Endothelial cell of umbilical vein (primary cell): ENCODE measurements around the gene ETAA1. TPM values are rescaled to one million over a fixed set of nuclear protein-coding genes. Genes with fewer than 3 reads are reported as not detected.

Source experiments
- BruUV-seq: library from RNA; stranded (reverse); fragments of 400-500 nt; replicated peaks from 2 replicates; lab custom pipeline; 2021; lab: Mats Ljungman, UMichigan
- CTCF ChIA-PET: fragments of 300-600, 350-600 bp; sonication (Branson Sonifier 250); formaldehyde crosslinking; loops from one replicate; lab custom pipeline; 2021; ENCODE audit warnings: antibody characterized with exemption, inconsistent platforms; lab: Charles Lee
- POLR2A ChIA-PET: fragments of 300-600, 350-600 bp; sonication (Branson Sonifier 250); formaldehyde crosslinking; loops from one replicate; lab custom pipeline; 2021; ENCODE audit warnings: antibody characterized with exemption, inconsistent platforms; lab: Charles Lee
- DNase-seq: peaks from one replicate; pipeline ENCODE4 v3.0.0-alpha.2; 2011; ENCODE audit warnings: low read depth, low spot score
- FAIRE-seq: peaks from 2 replicates; lab custom pipeline; 2011; peaks lifted over from hg19 to GRCh38; lab: Jason Lieb, UNC
- H2AFZ ChIP-seq: 2 replicates; pipeline ENCODE4 v1.6.0; 2012; ENCODE audit warnings: low read depth, low read length, control low read depth, inconsistent platforms
- H3K27ac ChIP-seq: 2 replicates; pipeline ENCODE4 v1.5.1; 2011; ENCODE audit warnings: low read depth, mild to moderate bottlenecking, control low read depth, low read length, moderate library complexity; ENCODE audit not compliant: insufficient read depth
- H3K27me3 ChIP-seq, 2 experiments: 2 replicates each; pipeline versions ENCODE4 v1.6.0 to v1.6.1; 2011; ENCODE audit warnings: low read length in 2 of 2, mixed read lengths in 1 of 2; ENCODE audit not compliant: control insufficient read depth in 2 of 2, insufficient read depth in 2 of 2
- H3K36me3 ChIP-seq, 2 experiments: 2 replicates in 1 of 2; 3 replicates in 1 of 2; pipeline ENCODE4 v1.5.1; 2011; ENCODE audit warnings: low read length in 2 of 2, mild to moderate bottlenecking in 1 of 2, moderate library complexity in 1 of 2; ENCODE audit not compliant: control insufficient read depth in 2 of 2, insufficient read depth in 2 of 2; ENCODE audit errors: extremely low read depth in 1 of 2
- H3K4me1 ChIP-seq: 3 replicates; pipeline ENCODE4 v1.5.1; 2011; ENCODE audit warnings: mild to moderate bottlenecking, low read length; ENCODE audit not compliant: control insufficient read depth, insufficient read depth; ENCODE audit errors: extremely low read depth
- H3K4me2 ChIP-seq: 2 replicates; pipeline ENCODE4 v1.6.1; 2011; ENCODE audit warnings: low read length, control low read depth, mixed read lengths; ENCODE audit not compliant: insufficient read depth
- H3K4me3 ChIP-seq, 3 experiments: fragments of 200-600 bp in 1 of 3; sonication (generic), shearing (Covaris generic) in 1 of 3; replicated peaks in 1 of 3; 2 replicates each; pipeline ENCODE4 v1.5.1; 2011 to 2016; ENCODE audit warnings: control low read depth in 3 of 3, low read length in 3 of 3, mild to moderate bottlenecking in 2 of 3, inconsistent platforms in 1 of 3, low read depth in 1 of 3, moderate library complexity in 1 of 3; ENCODE audit not compliant: insufficient read depth in 1 of 3
- H3K79me2 ChIP-seq: 2 replicates; pipeline ENCODE4 v1.6.0; 2012; ENCODE audit warnings: low read length, inconsistent platforms; ENCODE audit not compliant: control insufficient read depth, insufficient read depth
- H3K9ac ChIP-seq: replicated peaks from 2 replicates; pipeline ENCODE3; 2011; ENCODE audit warnings: low read length, control low read depth; ENCODE audit not compliant: insufficient read depth; ENCODE audit errors: extremely low read depth
- H3K9me1 ChIP-seq: replicated peaks from 3 replicates; pipeline ENCODE4 v1.6.0; 2011; ENCODE audit warnings: mild to moderate bottlenecking, low read length; ENCODE audit not compliant: control insufficient read depth, insufficient read depth; ENCODE audit errors: extremely low read depth
- H3K9me3 ChIP-seq: replicated peaks from 2 replicates; pipeline ENCODE4 v1.5.1; 2012; ENCODE audit warnings: low read length, inconsistent platforms; ENCODE audit not compliant: control insufficient read depth, insufficient read depth
- H4K20me1 ChIP-seq: replicated peaks from 2 replicates; pipeline ENCODE3; 2011; ENCODE audit warnings: mild to moderate bottlenecking, low read length; ENCODE audit not compliant: control insufficient read depth, insufficient read depth; ENCODE audit errors: extremely low read depth
- CTCF ChIP-seq, 2 donors: IDR thresholded peaks; 1 replicate in 1 of 2; 2 replicates in 1 of 2; pipeline ENCODE4 v1.5.1; 2011; ENCODE audit warnings: low read length in 2 of 2, mild to moderate bottlenecking in 2 of 2, moderate library complexity in 2 of 2, control low read depth in 1 of 2, inconsistent platforms in 1 of 2, low read depth in 1 of 2; ENCODE audit not compliant: insufficient read depth in 1 of 2; ENCODE audit errors: extremely low read depth in 1 of 2
- FOS ChIP-seq: IDR thresholded peaks from 2 replicates; pipeline ENCODE4 v1.6.1; 2011; ENCODE audit warnings: mild to moderate bottlenecking, low read length, moderate library complexity, borderline replicate concordance; ENCODE audit not compliant: insufficient read depth
- GATA2 ChIP-seq: IDR thresholded peaks from 2 replicates; pipeline ENCODE4 v1.7.0; 2011; ENCODE audit warnings: low read depth, mild to moderate bottlenecking, moderate library complexity, mixed read lengths, low read length; ENCODE audit not compliant: insufficient read length, insufficient read depth
- POLR2A ChIP-seq: IDR thresholded peaks from 2 replicates; pipeline ENCODE4 v1.6.1; 2012; ENCODE audit warnings: low read depth, mild to moderate bottlenecking, control low read depth, low read length
- dilution Hi-C: fragments of 300-500 bp; cut with MboI; formaldehyde crosslinking; loops from one replicate; pipeline ENCODE4 v1.15.0; 2019; ENCODE audit warnings: low sequenced_read_pairs; ENCODE audit not compliant: extremely low pct_ligation_motif_present
- intact Hi-C: fragments of 100-400 bp; cut with micrococcal nuclease; formaldehyde crosslinking; loops from one replicate; pipeline ENCODE4 v1.10.0; 2022
- polyA plus RNA-seq, 4 experiments: library from polyadenylated mRNA; depleted of rRNA in 3 of 4; stranded (reverse) in 3 of 4; unstranded in 1 of 4; fragments of >200 nt; gene quantifications; 2 replicates each; pipeline versions ENCODE4 v1.2.1 to v1.2.3, GENCODE V29; 2011 to 2012; ENCODE audit warnings: missing spikeins in 1 of 4
- total RNA-seq: library from RNA; stranded (reverse); gene quantifications from 2 replicates; pipeline ENCODE4 v1.2.3, GENCODE V29; 2021

ETAA1 gene
- total and polyA plus RNA-seq, 2 donors (not counting 3 experiments of a cell fraction or from before 2014, with no cell fraction given), result 4.9 to 15.9 TPM

- no peak for TF ChIP-seq POLR2A
- peak; percentile 47 for TF ChIP-seq FOS
- no peak overlapping the region for H3K9ac ChIP-seq
- FAIRE-seq (peak; percentile 82), DNase-seq (peak; percentile 62)
- ChIA-PET POLR2A (no interaction called here), CTCF (interaction anchor here (0.6 to 1.4 kb wide), 2 partner anchors 25 to 200 kb away, joined by 3 to 4 read pairs; no protein-coding TSS in a partner anchor)
- no peak overlapping the region for H3K27ac ChIP-seq
- no peak overlapping the region for H3K4me3 ChIP-seq
- H2AFZ ChIP-seq, result no peak overlapping the region
- H4K20me1 ChIP-seq, result no peaks in the 10 kb centered on the region
- H3K9me3 ChIP-seq, result no peaks in the 10 kb centered on the region
- no peaks in the 10 kb centered on the region for H3K9me1 ChIP-seq
- H3K79me2 ChIP-seq, result no peaks in the 10 kb centered on the region
- no peaks in the 10 kb centered on the region for H3K27me3 ChIP-seq
- dilution Hi-C loops, result no loop called here
- no peaks in the 10 kb centered on the region for H3K36me3 ChIP-seq
- intact Hi-C loops, result no loop called here
- no peaks in the 10 kb centered on the region for H3K4me1 ChIP-seq
- no TSS peak for BruUV-seq
- H3K4me2 ChIP-seq, result no peak overlapping the region
Measured at GRCh38 chr2:67451086-67451832, 54.1 kb downstream of the ETAA1 start.

- CTCF ChIA-PET, result no interaction called here
- Histone ChIP-seq H3K79me2 (no peaks in the 10 kb centered on the region), H3K4me1 (no peaks in the 10 kb centered on the region), H3K9ac (no peak overlapping the region), H3K36me3 (no peaks in the 10 kb centered on the region), H2AFZ (no peak overlapping the region), H4K20me1 (no peaks in the 10 kb centered on the region), H3K27ac (no peak overlapping the region), H3K9me1 (no peaks in the 10 kb centered on the region), H3K4me2 (no peak overlapping the region), H3K4me3 (no peak overlapping the region), H3K27me3 (no peaks in the 10 kb centered on the region), H3K9me3 (no peaks in the 10 kb centered on the region)
- no peak for TF ChIP-seq CTCF (IDR thresholded peaks at IDR 0.05; ENCODE audit: extremely low read depth in 1 of 2, insufficient read depth in 1 of 2, low read depth in 1 of 2, low read length in 2 of 2)
- TF ChIP-seq GATA2, result peak; percentile 32
- DNase-seq, result no peak
- dilution Hi-C loops, result no loop called here
- intact Hi-C loops, result no loop called here
- POLR2A ChIA-PET, result no interaction called here
- no peak for FAIRE-seq
- BruUV-seq, result no TSS peak
Measured at GRCh38 chr2:67453310-67453709, 56.2 kb downstream of the ETAA1 start.
